ENCODE measurements around the gene NDOR1.
"Not testable (repeated sequence)": the region's sequence is repeated elsewhere in the genome, so short reads cannot be mapped to it uniquely, and the experiment has no call there.

NDOR1 gene

GRCh38 chr9:137245450-137246421 is 40.2 kb downstream of the NDOR1 start:
- DNase-seq, result no peak

- no peak for DNase-seq
Observed at GRCh38 chr9:137247135-137247915, 41.8 kb downstream of the NDOR1 start.

DNA sequence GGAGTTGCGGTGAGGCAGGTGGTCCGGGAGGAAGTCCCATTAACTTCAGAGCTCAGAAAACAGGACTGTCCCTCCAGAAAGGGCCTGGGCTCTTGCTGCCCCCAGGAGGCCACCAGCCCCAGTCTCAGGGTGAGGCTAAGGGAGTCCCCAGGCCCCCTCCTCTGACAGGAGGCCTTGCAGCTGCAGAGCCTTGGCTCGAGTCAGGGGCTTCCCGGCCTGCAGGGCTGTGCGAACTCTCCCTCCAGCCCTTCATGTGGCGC is 42.3 kb downstream of the NDOR1 start:
- no peak for DNase-seq

- DNase-seq, result no peak
Observed at GRCh38 chr9:137250329-137251193, 45.1 kb downstream of the NDOR1 start.

DNA sequence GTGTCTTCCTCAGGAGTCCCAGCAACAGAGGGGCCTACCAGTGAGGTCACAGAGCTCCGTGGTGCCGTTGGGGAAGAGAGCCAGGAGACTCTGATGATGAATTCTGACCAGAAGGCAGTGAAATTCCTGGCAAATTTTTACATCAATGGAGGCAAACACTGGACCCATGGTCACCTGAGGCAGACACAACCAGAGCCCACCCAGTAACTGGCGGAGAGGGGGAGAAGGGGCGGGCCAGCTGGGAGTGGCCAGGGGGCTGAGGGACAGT is 45.6 kb downstream of the NDOR1 start, which contains the start of gene STPG3:
Gene STPG3 (plus strand): TSS at position 93 of the 268 bp plus-strand sequence. CDS start 1 bp downstream, at position 94.
- DNase-seq, result no peak

- DNase-seq, result no peak
Observed at GRCh38 chr9:137251490-137252268, 46.2 kb downstream of the NDOR1 start.

GRCh38 chr9:137252555-137253506 is 47.3 kb downstream of the NDOR1 start:
- no peak for DNase-seq

GRCh38 chr9:137253717-137254623 is 48.5 kb downstream of the NDOR1 start:
- DNase-seq, result no peak

GRCh38 chr9:137254624-137255447 is 49.3 kb downstream of the NDOR1 start, which contains the start of gene NELFB:
Gene NELFB, plus strand, starts transcription at chr9:137255327.
- peak; percentile 91 to 92 for DNase-seq

GRCh38 chr9:137255448-137256114 is 50.1 kb downstream of the NDOR1 start:
- DNase-seq, result no peak

GRCh38 chr9:137256362-137256761 is 50.9 kb downstream of the NDOR1 start:
- DNase-seq, result no peak

DNA sequence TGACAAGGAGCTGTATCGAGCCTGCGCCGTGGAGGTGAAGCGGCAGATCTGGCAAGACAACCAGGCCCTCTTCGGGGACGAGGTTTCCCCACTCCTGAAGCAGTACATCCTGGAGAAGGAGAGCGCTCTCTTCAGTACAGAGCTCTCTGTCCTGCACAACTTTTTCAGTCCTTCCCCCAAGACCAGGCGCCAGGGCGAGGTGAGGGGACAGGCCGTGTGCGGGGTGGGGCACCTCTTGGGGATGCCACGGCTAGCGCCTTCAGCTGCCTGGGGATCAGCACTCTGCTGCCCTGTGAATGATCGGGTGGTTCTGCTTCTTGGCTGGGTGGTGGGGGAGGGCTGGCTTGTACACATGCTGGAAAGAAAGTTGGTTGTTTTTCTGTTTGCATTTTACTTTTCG is 51.4 kb downstream of the NDOR1 start:
- DNase-seq, result no peak

DNA sequence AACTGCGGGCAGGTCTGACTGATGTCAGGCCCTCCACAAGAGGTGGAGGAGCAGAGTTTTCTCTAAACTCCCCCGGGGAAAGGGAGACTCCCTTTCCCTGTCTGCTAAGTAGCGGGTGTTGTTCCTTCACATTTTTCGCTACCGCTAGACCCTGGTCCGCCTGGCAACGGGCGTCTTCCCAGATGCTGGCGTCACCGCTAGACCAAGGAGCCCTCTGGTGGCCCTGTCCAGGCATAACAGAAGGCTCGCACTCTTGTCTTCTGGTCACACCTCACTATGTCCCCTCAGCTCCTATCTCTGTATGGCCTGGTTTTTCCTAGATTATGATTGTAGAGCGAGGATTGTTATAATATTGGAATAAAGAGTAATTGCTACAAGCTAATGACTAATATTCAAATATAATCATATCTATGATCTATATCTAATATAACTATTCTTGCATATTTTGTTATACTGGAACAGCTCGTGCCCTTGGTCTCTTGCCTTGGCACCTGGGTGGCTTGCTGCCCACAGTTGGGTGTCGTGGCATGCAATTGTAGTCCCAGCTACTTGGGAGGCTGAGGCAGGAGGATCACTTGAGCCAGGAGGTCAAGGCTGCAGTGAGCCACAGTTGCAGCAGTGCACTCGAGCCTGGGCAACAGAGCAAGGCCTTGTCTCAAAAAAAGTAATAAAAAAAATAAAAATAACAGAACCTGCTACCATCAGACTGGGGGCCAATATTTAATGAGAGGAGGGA is 56.8 kb downstream of the NDOR1 start:
- not testable (repeated sequence) for DNase-seq

DNA sequence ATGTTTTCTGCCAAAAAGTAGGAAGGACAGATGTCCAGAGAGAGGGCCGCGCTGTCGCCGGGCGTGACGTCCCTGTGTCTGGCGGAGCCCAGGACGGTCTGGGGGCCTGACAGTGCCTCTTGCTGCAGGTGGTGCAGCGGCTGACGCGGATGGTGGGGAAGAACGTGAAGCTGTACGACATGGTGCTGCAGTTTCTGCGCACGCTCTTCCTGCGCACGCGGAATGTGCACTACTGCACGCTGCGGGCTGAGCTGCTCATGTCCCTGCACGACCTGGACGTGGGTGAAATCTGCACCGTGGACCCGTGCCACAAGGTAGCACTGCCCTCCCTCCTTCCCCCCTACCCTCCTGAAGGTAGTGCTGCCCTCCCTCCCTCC is 57.4 kb downstream of the NDOR1 start:
- no peak for DNase-seq

DNA sequence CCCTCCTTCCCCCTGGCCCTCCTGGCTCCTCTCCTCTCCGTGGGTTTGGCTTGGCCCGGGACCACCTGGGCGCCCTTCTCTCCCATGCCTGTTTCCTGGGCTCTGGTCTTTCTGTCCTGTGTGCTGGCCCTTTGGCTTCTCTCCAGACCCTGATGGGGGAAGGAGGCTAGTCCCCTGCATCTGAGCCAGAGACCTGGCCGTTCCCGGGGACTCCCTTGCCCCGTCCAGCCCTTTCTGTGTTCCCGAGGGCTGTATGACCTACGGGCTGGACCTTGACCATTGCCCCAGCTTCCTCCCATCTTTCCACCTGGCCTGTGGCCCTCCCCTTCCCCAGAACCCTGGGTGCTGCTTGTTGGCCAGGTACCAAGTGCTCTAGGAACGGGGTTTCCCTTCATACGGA is 58.0 kb downstream of the NDOR1 start:
- DNase-seq, result no peak

DNA sequence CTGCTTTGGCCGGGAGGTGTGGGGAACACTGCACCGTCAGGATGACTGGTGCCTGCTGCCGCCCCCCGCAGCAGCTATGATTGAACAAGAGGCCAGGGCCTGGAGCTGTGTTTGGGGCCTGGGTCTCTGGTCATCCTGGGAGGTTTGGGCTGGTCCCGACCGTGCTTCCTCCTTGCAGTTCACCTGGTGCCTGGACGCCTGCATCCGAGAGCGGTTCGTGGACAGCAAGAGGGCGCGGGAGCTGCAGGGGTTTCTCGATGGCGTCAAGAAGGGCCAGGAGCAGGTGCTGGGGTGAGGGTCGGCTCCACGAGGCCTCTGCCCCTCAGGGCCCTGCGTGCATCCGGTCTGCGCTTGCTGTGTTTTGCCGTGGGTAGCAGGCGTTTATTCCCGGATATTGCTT is 58.6 kb downstream of the NDOR1 start:
- DNase-seq, result no peak

- DNase-seq, result no peak
Observed at GRCh38 chr9:137265496-137266161, 60.1 kb downstream of the NDOR1 start.
